ENCODE data around the gene SHQ1.
"Not testable (repeated sequence)": the region's sequence is repeated elsewhere in the genome, so short reads cannot be mapped to it uniquely, and the experiment has no call there.

Gene SHQ1

DNA sequence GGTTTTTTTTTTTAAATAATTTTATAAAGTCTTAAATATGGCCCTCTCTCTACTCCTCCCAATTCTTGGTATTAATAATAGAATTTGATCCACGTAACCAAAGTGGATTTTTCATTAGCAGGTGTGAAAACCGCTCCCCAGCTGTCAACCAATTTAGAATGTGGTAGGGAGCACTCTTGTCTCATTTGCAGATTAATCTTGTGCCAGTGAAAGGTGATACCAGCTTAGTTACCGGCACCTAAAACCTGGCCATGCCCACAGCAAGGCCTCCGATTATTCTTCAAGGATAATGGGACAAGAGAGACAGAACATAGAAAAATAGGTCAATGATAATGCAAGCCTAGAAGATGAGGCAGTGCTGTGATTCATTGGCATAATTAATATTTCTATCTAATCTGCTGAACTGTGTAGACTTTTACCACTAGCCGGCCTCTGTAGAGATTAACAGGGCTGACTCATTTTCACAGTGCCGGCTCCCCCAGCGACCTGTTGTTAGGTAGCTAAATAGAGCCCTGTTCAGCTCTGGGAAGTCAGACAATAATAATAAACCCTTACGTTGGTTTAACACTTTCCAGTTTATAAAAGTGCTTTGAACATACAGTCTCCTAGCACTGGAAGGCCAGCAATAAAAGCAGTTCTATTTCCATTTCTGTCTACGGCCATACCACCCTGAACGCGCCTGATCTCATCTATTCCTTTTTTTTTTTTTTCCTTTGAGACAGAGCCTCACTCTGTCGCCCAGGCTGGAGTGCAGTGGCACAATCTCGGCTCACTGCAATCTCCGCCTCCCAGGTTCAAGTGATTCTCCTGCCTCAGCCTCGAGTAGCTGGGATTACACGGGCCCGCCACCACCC lies 102.9 kb downstream of the SHQ1 start:
- no peak for DNase-seq

DNA sequence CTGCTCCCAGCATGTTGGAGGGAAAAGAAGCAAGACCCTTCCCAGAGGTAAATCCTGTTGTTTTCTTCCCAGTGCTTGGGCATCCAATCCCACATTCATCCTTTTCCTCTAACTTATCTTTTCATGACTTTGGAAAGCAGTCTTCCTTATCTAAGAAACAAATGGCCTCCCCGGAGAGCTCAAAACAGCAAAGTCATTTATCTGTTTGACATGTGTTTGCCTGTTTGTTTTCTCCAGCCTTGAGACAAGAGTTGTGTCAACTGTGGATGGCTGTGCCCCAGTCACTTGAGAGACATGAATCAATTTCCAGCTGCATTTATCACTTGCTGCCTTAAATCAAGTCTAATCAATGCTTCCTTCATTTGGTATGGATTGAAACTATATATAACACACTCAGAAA lies 103.9 kb downstream of the SHQ1 start:
- no peak for DNase-seq

DNA sequence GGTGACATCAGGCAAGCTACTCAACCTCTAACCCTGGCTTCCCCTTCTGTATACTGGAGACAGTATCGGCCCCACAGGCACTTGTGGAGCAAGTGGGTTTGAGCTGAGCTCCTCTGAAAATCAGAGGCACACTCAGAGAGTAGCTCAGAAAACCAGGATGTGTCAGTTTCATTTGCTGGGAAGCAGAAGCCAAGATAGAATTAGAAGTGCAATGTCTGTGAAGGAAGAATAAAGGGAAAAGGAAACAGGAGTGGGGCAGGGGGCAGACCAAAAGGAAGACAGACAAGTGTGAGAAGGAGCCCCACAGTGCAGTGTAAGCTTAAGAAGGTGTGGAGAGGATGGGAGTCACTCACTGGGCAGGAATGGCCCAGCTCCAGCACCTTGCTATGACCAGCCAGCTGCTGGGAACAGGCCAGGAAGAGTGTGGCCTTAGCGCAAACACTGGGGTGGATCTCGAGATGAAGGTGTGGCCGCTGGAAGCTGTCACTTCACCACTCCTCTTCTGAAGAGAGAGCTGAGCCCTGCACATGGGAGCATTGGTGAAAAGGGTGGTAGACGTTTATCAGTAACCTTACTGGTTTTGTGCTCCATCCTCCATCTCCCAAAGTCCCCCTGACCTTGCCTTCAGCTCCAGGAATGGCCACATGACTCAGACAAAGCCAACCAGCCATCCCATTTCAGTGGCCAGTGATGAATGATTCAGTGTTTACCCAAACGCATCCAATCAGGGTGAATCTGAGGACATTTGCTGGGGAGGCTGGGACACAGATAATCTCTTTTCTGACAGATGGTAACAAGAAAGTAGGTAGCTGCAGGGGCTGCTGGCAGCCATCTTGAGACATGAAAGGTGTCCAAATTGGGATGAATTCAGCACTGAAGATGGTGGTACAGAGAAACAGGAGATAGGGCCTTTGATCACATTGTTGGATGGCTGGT lies 108.4 kb downstream of the SHQ1 start:
- no peak for DNase-seq

DNA sequence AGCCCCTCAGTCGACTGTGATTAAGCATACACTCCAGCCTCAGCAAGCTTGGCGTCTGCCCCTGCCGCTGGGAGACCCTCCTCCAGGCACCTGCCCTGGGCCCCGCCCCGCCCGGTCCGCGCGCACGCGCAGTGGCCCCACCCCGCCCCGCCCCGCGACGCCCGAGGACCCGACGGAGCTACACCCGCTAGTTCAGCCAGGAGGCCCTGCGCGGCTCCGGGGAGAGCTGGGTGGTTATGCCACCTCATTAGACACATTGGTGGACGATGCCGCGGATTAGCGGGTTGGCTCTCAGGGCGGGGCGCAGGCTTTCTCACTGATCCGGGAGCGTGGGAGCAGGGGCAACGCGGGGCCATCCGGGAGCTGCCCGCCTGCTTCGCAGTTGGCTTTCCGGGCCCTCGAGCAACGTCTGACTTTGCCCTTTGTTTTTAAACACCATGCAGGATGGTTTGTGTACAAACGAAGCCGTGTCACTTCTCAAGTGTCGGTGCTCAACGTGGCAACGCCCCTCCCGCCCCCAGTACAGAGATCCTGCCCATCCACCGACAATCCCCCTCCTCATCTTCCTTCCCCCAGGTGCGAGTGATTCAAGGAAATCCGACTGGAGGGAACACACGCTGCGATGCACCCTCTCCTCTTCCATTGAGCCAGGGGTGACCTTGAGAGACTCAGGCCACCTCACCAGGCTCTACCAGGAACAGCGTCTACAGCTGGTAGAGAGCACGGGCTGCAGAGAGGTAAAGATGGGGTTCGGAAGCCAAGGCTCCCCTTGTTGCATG lies 109.3 kb downstream of the SHQ1 start:
- DNase-seq, result no peak

DNA sequence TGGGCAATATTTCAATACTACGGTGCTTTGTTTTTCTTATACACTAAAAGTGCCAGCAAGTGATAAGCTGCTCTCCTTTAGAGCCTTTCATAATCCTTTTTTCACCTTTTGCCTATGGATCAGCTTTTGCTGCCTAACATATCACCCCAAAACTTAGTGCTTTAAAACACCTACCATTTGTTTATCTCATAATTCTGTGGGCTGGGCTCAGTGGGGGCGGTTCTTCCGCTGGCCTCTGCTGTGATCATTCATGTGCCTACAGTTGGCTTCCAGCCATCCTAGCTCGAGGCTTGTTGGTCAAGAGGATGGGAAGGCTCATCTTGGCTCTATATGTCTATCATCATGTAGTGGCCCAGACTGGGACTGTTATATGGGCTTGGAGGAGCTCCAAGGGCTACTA lies 113.2 kb downstream of the SHQ1 start:
- DNase-seq, result not testable (repeated sequence)

DNA sequence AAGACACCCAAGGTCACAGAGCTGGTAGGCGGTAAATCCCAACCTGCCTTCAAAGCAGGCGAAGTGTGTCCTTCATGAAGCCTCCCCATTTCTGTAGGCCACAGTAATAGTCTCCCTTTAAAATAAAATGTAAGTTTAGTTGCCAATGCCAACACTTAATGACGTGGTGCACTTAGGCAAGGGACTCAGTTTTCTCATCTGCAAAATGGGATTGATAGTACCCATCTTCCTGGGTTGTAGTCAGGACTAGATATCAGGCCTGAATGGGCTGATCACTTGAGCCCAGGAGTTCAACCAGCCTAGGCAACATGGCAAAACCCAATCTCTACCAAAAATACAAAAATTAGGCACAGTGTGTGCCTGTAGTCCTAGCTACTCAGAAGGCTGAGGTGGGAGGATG lies 114.6 kb downstream of the SHQ1 start:
- no peak for DNase-seq

DNA sequence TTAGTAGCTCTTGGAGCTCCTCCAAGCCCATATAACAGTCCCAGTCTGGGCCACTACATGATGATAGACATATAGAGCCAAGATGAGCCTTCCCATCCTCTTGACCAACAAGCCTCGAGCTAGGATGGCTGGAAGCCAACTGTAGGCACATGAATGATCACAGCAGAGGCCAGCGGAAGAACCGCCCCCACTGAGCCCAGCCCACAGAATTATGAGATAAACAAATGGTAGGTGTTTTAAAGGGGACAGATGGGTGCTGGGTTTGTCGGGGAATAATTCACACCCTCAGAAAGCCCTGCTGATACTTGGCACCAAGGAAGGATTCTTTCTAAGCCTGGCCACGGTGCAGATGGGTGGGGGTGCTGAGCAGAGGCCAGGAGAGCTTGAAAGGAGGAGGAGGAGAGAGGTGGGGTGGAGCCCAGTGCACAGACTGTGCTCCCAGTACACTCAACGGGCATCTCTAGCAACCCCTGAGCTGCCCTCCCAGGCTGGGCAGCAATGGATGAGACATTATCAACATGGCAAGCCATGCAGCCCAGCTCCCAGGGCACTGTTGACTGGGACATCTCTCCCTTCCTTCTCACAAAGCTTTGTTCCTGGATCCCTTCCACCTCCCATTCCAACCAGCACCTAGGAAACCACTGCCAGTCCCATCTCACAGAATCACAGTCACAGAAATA lies 115.4 kb downstream of the SHQ1 start:
- DNase-seq, result not testable (repeated sequence)

DNA sequence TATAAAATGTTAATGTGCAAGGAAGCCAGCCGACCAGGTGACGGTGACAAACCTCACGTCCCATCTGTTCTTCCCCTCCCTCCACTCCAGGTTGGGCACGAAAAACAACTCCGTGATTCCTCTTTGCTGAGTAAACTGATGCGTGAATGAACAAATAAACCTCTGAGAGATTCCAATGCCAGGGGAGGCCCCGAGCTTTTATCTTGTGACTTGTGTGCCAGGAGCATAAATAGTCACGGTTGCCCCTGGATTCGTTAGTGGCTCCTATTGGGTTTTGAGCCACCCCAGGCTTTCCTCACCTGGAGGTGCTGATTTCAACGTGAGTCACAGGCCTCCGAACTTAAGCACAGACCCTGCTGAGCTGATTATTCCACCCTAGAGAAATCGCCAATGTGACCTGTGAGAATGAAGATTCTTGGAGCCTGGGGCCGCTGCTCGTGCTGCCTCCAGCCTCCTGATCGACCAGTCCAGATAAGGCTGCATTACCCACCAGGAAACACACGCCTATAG lies 119.2 kb downstream of the SHQ1 start:
- DNase-seq, result no peak

DNA sequence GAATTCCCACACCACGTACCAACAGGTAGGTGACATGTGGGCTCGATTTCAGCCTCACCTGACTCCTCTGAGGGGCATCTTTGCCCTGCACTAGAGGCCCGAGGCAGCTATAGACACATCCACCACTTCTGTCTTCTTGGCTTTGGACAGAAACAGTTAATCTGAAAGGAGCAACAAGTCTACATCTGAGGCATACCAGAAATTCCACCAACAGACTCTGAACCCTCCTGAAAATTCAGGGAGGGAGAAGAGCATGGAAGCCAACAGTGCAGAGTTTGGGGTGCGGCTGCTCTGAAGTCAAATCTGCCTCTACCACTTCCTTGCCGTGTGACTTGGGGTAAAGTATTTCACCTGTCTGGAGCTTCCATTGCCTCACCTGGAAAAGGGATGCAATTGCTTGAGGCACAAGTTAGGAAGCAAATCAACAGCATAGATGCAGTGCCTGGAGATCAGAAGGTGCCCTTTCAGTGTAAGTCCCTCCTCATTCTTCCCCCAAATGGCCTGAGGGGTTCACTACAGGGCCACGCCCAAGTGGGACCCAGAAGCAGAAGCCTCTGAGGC lies 119.8 kb downstream of the SHQ1 start:
- DNase-seq, result no peak

DNA sequence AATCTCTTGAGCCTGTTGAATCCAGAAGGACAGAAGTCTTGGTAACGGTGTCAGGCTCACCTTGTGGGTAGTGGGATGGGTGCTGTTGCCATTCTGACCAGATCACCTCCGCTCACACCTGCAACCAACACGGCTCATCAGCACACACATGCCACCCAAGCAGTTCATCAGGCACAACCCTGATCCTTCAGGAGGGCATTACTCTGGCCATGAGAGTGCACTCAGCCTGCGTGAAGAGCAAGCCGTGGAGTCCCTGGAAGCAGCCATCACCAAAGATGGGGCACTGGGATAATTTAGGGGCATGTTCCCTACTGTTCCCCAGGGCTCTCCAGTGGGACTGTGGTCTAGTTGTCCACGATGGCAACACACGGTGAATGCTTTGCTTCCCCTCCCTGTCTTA lies 120.5 kb downstream of the SHQ1 start:
- no peak for DNase-seq

DNA sequence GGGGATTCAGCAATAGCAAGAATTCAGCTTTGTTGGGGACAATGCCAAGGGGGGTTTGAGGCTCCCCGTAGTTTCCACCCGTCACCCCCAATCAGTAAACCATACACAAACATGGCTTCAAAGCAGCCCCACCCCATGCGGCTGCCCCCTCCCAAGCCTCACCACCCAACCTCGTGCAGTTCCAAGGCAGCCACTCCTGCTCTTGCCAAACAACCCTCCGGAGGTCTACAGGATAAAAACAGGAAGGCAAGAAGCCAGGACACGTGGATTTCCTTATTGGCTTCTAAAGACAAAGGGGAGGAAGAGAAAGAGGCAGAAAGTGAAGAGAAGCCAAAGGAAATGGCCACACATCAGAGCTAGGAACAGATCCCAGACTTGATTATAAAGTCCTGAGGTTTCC lies 121.1 kb downstream of the SHQ1 start:
- DNase-seq, result no peak

DNA sequence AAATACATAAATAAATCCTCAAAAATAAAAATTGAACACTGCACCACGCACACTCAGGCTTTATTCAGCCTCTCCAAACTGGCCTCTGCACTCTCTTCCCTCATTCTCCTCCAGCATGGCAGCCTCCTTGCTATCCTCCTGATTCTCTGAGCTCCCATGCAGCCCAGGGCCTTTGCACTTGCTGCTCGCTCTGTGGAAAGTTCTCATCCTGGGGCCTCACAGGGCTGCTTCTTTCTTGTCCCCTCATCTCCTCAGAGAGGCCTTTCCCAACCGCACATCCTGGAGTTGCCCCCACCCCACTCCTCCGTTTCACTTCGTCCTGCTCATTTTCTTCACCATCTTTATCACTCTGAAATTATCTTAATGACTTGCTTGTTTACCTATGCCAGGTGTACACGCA lies 123.0 kb downstream of the SHQ1 start:
- DNase-seq, result no peak

DNA sequence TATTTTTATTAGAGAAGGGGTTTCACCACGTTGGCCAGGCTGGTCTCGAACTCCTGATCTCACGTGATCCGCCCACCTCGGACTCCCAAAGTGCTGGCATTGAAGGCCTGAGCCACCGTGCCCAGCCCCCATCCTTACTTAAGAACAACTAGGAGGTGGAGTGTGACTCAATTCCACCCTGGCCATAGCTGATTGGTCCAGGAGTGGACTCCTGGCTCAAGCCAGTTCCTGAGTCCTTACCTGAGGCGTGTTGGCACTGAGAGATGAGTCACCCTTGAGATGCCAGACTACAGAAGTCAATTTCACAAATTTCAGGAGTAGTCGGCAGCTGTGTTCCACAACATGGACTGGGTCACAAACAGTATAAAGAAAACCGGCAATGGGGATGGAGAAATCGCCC lies 124.2 kb downstream of the SHQ1 start:
- DNase-seq, result no peak

DNA sequence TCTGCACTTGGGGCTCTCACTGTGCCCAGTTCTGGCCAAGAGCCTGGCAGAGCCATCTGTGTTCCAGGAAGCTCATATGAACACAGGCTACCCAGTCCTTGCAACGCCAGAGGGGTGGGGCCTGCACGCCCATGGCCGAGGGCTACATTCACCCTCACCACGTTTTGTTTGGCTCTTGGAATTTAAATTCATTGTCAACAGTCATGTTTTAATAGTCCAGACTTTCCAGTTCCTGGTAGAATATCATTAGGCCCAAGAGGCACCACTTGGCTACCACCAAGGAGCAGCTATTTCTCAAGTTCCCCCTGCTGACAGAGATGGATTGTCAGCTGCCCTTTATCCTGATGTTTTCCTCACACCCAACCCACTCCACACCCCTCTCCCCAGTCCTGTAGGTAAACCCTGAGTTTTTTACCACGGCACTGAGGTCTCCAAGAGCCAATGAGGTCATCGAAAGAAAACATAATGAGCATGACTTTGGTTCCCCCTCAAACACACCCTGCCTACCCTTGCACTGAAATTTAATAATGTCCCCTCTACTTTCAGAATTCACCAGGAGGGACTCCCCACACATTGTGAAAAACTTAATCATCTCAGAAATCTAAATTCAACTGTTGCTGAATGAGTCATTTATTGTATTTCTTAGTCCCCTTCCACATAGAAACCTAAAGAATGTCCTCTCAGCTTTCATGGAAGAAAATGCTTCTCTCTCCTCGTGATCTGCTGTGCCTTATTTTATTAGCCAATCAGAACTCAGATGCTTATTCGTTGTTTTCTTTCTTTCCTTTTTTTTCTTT lies 125.1 kb downstream of the SHQ1 start:
- DNase-seq, result no peak

DNA sequence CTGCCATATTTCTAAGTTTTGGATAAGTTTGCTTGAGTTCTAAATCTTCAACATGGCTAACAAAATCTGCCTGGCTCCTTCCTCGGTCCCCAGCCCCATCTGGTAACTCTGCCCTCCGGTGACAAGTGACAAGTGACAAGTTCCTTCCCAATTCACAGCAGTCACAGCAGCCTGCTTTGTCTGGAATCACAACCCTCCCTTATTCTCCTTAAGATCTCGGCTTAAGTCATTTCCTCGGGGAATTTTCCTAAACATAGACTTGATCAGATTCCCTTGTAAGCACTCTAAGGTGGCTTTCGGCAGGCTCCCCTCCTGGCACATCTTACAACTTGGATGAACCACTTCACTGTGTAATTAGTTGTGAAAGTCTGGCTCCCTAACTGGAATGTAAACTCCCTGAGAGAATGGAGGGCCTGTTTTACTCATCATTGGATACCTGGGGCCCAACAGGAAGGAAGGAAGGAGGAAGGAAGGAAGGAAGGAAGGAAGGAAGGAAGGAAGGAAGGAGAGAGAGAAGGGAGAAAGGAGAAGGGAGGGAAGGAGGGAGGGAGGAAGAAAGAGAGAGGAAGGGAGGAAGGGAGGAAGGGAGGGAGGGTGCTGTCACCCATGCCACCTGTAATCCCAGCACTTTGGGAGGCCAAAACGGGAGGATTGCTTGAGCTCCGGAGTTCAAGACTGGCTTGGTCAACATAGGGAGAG lies 126.4 kb downstream of the SHQ1 start:
- no peak for DNase-seq

DNA sequence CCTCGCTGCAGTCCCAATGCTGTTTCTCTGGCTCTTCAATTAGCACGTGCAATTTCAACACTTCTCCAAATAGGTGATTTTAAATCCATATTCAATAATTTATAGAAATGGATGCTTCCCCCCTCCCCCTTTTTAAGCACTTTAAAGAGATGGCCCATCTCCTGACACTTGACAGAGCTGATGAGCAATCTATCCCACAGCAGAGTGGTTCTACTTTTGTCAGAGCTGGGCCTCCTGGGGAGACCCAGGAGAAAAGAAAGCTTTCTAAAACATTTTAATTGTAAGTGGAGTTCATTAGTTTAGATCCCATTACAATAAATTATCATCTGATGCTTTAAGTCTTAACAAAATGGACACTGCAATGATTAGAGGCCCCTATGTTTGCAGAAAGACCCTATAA lies 127.7 kb downstream of the SHQ1 start:
- DNase-seq, result no peak

DNA sequence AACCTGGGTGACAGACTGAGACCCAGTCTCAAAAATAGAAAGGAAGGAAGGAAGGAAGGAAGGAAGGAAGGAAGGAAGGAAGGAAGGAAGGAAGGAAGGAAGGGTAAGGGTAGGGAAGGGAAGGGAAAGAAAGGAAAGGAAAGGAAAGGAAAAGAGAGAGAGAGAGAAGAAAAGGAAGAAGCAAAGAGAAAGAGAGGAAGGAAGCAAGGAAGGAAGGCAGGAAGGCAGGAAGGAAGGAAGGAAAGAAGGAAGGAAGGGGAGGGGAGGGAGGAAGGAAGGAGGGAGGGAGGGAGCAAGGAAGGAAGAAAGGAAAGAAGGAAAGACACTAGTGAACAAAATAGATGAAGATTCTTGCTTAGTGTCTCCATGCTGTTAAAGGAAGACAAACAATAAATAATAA lies 129.1 kb downstream of the SHQ1 start:
- DNase-seq, result no peak

DNA sequence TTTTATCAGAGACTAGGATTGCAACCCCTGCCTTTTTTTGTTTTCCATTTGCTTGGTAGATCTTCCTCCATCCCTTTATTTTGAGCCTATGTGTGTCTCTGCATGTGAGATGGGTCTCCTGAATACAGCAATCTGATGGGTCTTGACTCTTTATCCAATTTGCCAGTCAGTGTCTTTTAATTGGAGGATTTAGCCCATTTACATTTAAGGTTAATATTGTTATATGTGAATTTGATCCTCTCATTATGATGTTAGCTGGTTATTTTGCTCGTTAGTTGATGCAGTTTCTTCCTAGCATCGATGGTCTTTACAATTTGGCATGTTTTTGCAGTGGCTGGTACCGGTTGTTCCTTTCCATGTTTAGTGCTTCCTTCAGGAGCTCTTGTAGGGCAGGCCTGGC lies 134.1 kb downstream of the SHQ1 start:
- DNase-seq, result not testable (repeated sequence)

DNA sequence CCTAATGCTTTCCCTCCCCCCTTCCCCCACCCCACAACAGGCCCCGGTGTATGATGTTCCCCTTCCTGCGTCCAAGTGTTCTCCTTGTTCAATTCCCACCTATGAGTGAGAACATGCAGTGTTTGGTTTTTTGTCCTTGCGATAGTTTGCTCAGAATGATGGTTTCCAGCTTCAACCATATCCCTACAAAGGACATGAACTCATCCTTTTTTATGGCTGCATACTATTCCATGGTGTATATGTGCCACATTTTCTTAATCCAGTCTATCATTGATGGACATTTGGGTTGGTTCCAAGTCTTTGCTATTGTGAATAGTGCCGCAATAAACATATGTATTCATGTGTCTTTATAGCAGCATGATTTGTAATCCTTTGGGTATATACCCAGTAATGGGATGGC lies 137.8 kb downstream of the SHQ1 start:
- DNase-seq, result not testable (repeated sequence)

DNA sequence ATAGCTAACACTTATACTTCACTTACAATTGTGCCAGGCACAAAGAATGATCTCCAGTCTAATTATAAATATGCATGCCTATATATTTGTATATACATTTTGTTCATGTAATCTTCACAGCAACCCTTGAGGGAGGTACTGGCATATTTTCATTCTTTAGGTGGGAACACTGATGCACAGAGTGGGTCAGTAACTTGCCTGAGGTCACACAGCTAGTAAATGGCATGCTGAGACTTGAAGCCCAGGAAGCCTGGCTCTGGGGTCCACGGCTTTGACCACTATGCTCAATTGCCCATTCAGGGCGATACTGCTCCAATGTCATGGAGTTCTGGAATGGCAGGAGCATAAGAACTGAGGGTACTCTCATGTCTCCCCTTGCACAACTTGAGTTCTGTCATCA lies 139.8 kb downstream of the SHQ1 start:
- DNase-seq, result no peak

DNA sequence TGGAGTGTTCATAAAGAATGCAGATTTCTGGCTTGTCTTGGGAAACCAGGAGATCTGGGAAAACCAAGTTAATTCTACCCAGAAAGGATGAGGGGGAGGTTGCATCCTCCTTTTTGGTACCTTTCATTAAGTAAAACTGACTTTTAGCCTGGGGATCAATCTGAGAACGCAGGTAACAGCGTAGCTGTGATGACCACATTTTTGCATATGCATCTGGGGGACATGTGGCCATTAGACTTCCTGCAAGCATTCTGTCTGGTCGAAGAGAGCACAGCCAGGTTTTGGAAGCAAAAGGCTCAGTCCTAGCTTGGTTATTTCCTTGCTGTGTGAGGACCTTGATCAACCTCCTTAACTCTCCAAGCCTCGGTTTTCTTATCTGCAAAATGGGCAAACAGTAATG lies 145.2 kb downstream of the SHQ1 start:
- no peak for DNase-seq

Measured in NCI-H1048 (cell line).